NCI-H2107 treated with DMSO at 0.1 percent for 48 hours (cell line): ENCODE measurements around the gene HSF5.
"Not testable (repeated sequence)": the region's sequence is repeated elsewhere in the genome, so short reads cannot be mapped to it uniquely, and the experiment has no call there.

Source experiments
- DNase-seq: peaks from one replicate; lab custom pipeline; 2025; ENCODE audit not compliant: unreplicated experiment; lab: John Stamatoyannopoulos, UW

Gene HSF5

GRCh38 chr17:58517378-58517927 is 29.2 kb upstream of the HSF5 start:
- no peak for DNase-seq

- DNase-seq, result no peak
Measured at GRCh38 chr17:58516644-58517377, 28.6 kb upstream of the HSF5 start.

- no peak for DNase-seq
Measured at GRCh38 chr17:58515286-58515685, 27.1 kb upstream of the HSF5 start.

GRCh38 chr17:58514770-58515157 is 26.6 kb upstream of the HSF5 start:
- DNase-seq, result no peak

GRCh38 chr17:58513965-58514769 is 26.0 kb upstream of the HSF5 start, which contains the start of gene MTMR4:
TSS of gene MTMR4 (minus strand) at chr17:58514638. CDS start at chr17:58514407, 231 bp downstream.
- DNase-seq, result peak; percentile 32

- DNase-seq, result no peak
Measured at GRCh38 chr17:58513267-58513964, 25.2 kb upstream of the HSF5 start.

- no peak for DNase-seq
Measured at GRCh38 chr17:58510075-58510474, 21.9 kb upstream of the HSF5 start.

- no peak for DNase-seq
Measured at GRCh38 chr17:58508341-58509067, 20.3 kb upstream of the HSF5 start.

- DNase-seq, result no peak
Measured at GRCh38 chr17:58507123-58507634, 19.0 kb upstream of the HSF5 start.

GRCh38 chr17:58506354-58507080 is 18.3 kb upstream of the HSF5 start:
- no peak for DNase-seq

- no peak for DNase-seq
Measured at GRCh38 chr17:58504826-58505351, 16.7 kb upstream of the HSF5 start.

GRCh38 chr17:58503866-58504265 is 15.7 kb upstream of the HSF5 start:
- no peak for DNase-seq

- not testable (repeated sequence) for DNase-seq
Measured at GRCh38 chr17:58503134-58503533, 14.9 kb upstream of the HSF5 start.

GRCh38 chr17:58501451-58501850 is 13.2 kb upstream of the HSF5 start:
- DNase-seq, result no peak

- no peak for DNase-seq
Measured at GRCh38 chr17:58498177-58498828, 10.1 kb upstream of the HSF5 start.

- no peak for DNase-seq
Measured at GRCh38 chr17:58493506-58493905, 5.3 kb upstream of the HSF5 start.

GRCh38 chr17:58492238-58493121 is 4.3 kb upstream of the HSF5 start:
- DNase-seq, result no peak

GRCh38 chr17:58491510-58492045 is 3.4 kb upstream of the HSF5 start:
- no peak for DNase-seq
